DOHH2 (cell line): ENCODE measurements around the gene FBXL13.

Experiments
- H3F3A ChIP-seq: fragments of 200-600 bp; sonication (generic), shearing (Covaris generic); 2 replicates; pipeline ENCODE4 v1.6.0; 2016; ENCODE audit warnings: antibody characterized with exemption, mild to moderate bottlenecking; ENCODE audit not compliant: control insufficient read depth, insufficient read depth
- H3K27ac ChIP-seq: fragments of 200-600 bp; sonication (generic); 2 replicates; pipeline ENCODE4 v1.5.1; 2014; ENCODE audit warnings: low read depth, mild to moderate bottlenecking, low read length, moderate library complexity
- H3K27me3 ChIP-seq: fragments of 200-600 bp; sonication (generic); 2 replicates; pipeline ENCODE4 v1.6.1; 2014; ENCODE audit warnings: mild to moderate bottlenecking, low read length, mixed read lengths; ENCODE audit not compliant: control insufficient read depth
- H3K36me3 ChIP-seq: fragments of 200-600 bp; sonication (generic); 2 replicates; pipeline ENCODE4 v1.6.1; 2014; ENCODE audit warnings: mild to moderate bottlenecking, low read length, moderate library complexity, mixed read lengths; ENCODE audit not compliant: control insufficient read depth
- H3K4me1 ChIP-seq: fragments of 200-600 bp; sonication (generic); 2 replicates; pipeline ENCODE4 v1.6.1; 2014; ENCODE audit warnings: mild to moderate bottlenecking, low read length, mixed read lengths; ENCODE audit not compliant: control insufficient read depth
- H3K4me2 ChIP-seq: fragments of 200-600 bp; sonication (generic); 2 replicates; pipeline ENCODE4 v1.6.0; 2014; ENCODE audit warnings: mild to moderate bottlenecking, low read length, moderate library complexity
- H3K4me3 ChIP-seq: fragments of 200-600 bp; sonication (generic); 2 replicates; pipeline ENCODE4 v1.5.1; 2014; ENCODE audit warnings: mild to moderate bottlenecking, low read length, mixed read lengths
- H3K79me2 ChIP-seq: fragments of 200-600 bp; sonication (generic); 2 replicates; pipeline ENCODE4 v1.6.1; 2014; ENCODE audit warnings: mild to moderate bottlenecking, low read length, mixed read lengths; ENCODE audit not compliant: control insufficient read depth
- H3K9me2 ChIP-seq: fragments of 200-600 bp; sonication (generic); replicated peaks from 2 replicates; pipeline ENCODE4 v1.6.1; 2014; ENCODE audit warnings: mild to moderate bottlenecking, low read length, mixed read lengths; ENCODE audit not compliant: control insufficient read depth
- H3K9me3 ChIP-seq: fragments of 200-600 bp; sonication (generic); 2 replicates; pipeline ENCODE4 v1.6.1; 2014; ENCODE audit warnings: antibody characterized with exemption, low read length, mixed read lengths; ENCODE audit not compliant: control insufficient read depth, insufficient read depth
- H4K20me1 ChIP-seq: fragments of 200-600 bp; sonication (generic); 2 replicates; pipeline ENCODE4 v1.6.0; 2014; ENCODE audit warnings: low read depth, mild to moderate bottlenecking, antibody characterized with exemption, low read length, moderate library complexity; ENCODE audit not compliant: control insufficient read depth, insufficient read depth
- EZH2phosphoT487 ChIP-seq: fragments of 200-600 bp; sonication (generic); IDR thresholded peaks from 2 replicates; pipeline ENCODE4 v1.6.1; 2017; ENCODE audit warnings: borderline replicate concordance, mild to moderate bottlenecking, antibody characterized with exemption, low read length, moderate library complexity, mixed read lengths
- TF ChIP-seq, protein P1 (sequence below): fragments of 200-600 bp; sonication (generic); IDR thresholded peaks from one replicate; pipeline ENCODE4 v1.5.1; 2014; ENCODE audit warnings: antibody characterized with exemption, mild to moderate bottlenecking, low read depth, low read length; ENCODE audit not compliant: poor library complexity, severe bottlenecking

Gene FBXL13

DNA sequence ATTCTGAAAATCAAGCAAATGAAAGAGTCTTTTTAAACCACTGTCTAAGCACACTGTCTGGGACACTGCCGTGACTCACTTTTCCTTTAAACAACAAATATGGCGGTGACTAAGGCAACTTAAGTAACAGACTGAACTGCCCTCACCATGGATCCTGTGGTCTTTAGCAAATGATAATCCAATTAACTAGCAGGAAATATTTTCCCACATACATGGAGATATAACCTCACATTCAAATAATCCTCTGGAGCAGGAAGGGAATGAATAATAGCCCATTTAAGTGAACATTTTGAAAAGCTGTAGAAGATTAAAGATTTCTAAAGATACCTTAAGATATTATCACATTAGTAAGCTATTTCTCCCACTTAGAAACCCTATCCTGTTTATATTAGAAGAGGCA lies 202.1 kb downstream of the FBXL13 start:
- Histone ChIP-seq H3K79me2 (no peaks in the 10 kb centered on the region), H3K27me3 (no peaks in the 10 kb centered on the region), H3K36me3 (no peaks in the 10 kb centered on the region), H3F3A (no peaks in the 10 kb centered on the region), H3K27ac (no peak overlapping the region), H3K4me1 (peaks cover 16% of the 10 kb centered on the region), H3K9me2 (no peaks in the 10 kb centered on the region), H3K4me3 (no peak overlapping the region), H3K4me2 (no peak overlapping the region), H3K9me3 (no peaks in the 10 kb centered on the region), H4K20me1 (no peaks in the 10 kb centered on the region)
- TF ChIP-seq, protein P1, sequence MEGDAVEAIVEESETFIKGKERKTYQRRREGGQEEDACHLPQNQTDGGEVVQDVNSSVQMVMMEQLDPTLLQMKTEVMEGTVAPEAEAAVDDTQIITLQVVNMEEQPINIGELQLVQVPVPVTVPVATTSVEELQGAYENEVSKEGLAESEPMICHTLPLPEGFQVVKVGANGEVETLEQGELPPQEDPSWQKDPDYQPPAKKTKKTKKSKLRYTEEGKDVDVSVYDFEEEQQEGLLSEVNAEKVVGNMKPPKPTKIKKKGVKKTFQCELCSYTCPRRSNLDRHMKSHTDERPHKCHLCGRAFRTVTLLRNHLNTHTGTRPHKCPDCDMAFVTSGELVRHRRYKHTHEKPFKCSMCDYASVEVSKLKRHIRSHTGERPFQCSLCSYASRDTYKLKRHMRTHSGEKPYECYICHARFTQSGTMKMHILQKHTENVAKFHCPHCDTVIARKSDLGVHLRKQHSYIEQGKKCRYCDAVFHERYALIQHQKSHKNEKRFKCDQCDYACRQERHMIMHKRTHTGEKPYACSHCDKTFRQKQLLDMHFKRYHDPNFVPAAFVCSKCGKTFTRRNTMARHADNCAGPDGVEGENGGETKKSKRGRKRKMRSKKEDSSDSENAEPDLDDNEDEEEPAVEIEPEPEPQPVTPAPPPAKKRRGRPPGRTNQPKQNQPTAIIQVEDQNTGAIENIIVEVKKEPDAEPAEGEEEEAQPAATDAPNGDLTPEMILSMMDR: no peak
- TF ChIP-seq EZH2phosphoT487: no peak

DNA sequence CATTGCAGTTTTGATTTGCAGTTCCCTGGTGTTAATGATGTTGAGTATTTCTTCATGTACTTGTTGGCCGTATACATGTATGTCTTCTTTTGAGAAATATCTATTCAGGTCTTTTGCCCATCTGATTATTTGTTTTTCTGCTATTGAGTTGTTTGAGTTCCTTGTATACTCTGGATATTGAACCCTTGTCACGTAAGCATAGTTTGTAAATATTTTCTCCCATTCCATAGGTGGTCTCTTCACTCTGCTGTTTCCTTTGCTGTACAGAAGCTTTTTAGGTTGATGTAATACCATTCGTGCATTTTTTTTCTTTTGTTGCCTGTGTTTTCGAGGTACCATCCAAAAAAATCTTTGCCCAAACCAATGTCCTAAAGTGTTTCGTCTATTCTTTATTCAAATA lies 205.4 kb downstream of the FBXL13 start:
- Histone ChIP-seq H4K20me1 (no peaks in the 10 kb centered on the region), H3K79me2 (no peaks in the 10 kb centered on the region), H3F3A (peaks cover 3% of the 10 kb centered on the region; the same call in 1 of the 2 replicates), H3K9me2 (no peaks in the 10 kb centered on the region), H3K27me3 (no peaks in the 10 kb centered on the region), H3K4me3 (no peak overlapping the region), H3K27ac (no peak overlapping the region), H3K4me1 (peaks cover 27% of the 10 kb centered on the region), H3K9me3 (no peaks in the 10 kb centered on the region), H3K36me3 (no peaks in the 10 kb centered on the region), H3K4me2 (no peak overlapping the region)
- no peak for TF ChIP-seq EZH2phosphoT487
- TF ChIP-seq, protein P1: no peak

DNA sequence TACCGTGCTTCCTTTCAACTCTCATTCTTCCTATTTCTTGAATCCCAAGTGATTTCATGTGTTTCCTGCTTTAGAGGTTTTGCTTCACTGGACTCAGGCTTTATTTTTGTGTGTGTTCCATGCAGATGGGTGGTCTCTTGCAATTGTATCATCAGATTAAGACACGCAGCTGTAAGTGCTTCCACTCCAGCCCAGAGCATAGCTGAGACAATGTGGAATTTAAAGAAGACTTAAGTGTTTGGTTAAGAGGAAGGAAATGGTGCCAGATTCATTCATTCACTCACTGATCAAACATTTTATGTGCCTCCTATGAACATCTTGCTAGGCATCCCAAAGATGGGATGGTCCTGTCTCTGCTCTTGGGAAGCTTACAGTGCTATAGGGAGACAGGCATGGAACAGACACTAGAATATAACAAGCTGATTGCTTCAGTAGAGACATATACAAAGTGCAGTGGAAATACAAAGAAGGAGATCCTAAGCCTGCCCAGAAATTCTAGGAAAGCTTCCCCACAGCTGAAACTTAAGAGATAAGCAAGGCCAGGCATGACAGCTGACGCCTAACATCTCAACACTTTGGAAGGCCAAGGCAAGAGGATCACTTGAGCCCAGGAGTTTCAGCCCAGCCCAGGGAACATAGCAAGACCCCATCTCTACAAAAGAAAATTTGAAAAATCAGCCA lies 207.9 kb downstream of the FBXL13 start:
- Histone ChIP-seq H3K27ac (peak overlapping the region; percentile 1), H3F3A (peaks cover 3% of the 10 kb centered on the region; the same call in 1 of the 2 replicates), H3K4me2 (peak overlapping the region; percentile 54), H3K36me3 (no peaks in the 10 kb centered on the region), H3K27me3 (no peaks in the 10 kb centered on the region), H3K9me3 (no peaks in the 10 kb centered on the region), H3K4me1 (peaks cover 16% of the 10 kb centered on the region), H3K4me3 (peak overlapping the region; percentile 46), H3K9me2 (no peaks in the 10 kb centered on the region), H4K20me1 (no peaks in the 10 kb centered on the region), H3K79me2 (no peaks in the 10 kb centered on the region)
- no peak for TF ChIP-seq EZH2phosphoT487
- TF ChIP-seq, protein P1: no peak
